ENCODE results near the gene B4GALNT4. TPM values are rescaled to one million over a fixed set of nuclear protein-coding genes. Genes with fewer than 3 reads are reported as not detected.
"Not testable (repeated sequence)": the region's sequence is repeated elsewhere in the genome, so short reads cannot be mapped to it uniquely, and the experiment has no call there.

The B4GALNT4 gene
- total and polyA plus RNA-seq, 4 donors, result 0.15 to 0.42 (median 0.42) TPM; not detected in 1

DNA sequence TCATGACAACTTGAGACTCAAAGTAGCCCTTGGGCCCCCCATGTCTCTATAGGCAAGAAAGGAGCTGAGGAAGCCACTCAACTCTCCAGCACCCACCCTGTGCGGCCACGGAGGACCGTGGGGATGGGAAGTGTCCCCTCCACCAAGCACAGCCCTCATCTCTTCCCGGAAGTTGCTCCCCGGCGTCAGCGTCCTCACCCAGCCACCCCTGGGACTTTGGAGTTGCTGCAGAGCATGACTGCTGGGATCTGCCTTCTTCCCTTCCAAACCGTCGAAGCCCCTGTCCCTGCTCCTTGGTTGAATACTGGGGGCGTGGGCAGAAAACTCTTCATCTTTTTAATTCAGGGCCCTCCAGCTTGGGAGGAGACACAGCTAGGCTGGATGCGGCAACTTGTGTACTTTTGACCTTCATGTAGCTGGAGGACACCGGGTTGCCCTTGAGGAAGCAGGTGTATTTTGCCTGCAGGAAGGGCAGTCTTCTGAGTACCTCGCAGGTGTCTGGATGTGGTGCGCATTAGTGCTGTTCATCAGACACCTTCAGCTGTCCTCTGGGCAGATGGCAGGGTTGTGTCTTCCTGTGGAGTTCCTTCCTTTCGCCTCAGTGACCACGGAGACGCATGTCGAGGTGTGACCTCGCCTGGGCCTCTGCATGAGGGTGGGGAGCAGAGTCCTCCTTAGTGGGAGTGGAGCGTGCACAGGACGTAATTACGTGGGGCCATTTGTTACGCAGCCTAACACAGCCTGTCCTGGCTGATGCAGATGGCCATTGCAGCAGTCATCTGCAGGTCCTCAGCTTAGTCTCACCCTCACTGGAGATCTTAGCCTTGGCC, 36.4 kb upstream of the B4GALNT4 start:
- no peak overlapping the region for H3K4me3 ChIP-seq (ENCODE audit: low read depth in 1 of 3, low read length in 3 of 3)
- DNase-seq (ENCODE audit: low spot score), result no peak
- WGBS, result 93% methylated on average over 23 of the region's 23 CpGs

DNA sequence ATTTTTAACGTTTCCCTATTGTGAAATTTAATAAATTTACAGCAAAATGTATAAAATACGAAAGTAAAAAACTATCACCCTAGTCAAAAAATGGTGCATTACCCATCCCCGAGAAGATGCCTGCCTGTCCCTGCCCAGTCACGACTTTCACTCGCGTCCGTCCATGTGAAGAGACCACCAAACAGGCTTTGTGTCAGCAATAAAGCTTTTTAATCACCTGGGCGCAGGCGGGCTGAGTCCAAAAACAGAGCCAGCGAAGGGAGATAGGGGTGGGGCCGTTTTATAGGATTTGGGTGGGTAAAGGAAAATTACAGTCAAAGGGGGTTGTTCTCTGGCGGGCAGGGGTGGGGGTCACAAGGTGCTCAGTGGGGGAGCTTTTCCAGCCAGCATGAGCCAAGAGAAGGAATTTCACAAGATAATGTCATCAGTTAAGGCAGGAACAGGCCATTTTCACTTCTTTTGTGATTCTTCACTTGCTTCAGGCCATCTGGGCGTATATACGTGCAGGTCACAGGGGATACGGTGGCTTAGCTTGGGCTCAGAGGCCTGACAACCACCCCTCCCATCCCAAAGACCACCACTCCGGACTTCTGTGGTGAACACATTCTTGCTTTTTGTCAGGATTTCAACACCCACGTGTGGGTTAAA, 35.6 kb upstream of the B4GALNT4 start:
- not testable (repeated sequence) for H3K4me3 ChIP-seq (ENCODE audit: low read depth in 1 of 3, low read length in 3 of 3); H3K36me3 ChIP-seq (ENCODE audit: control insufficient read depth in 4 of 4, insufficient read depth in 3 of 4, low read depth in 1 of 4, low read length in 3 of 4); H3K27ac ChIP-seq (ENCODE audit: low read depth in 1 of 2, low read length in 2 of 2); H3K9ac ChIP-seq (ENCODE audit: low read depth in 1 of 2, low read length in 2 of 2); H3K4me1 ChIP-seq (ENCODE audit: control insufficient read depth in 4 of 4, insufficient read depth in 4 of 4, low read length in 3 of 4); H3K9me3 ChIP-seq (ENCODE audit: control insufficient read depth in 4 of 4, low read length in 3 of 4); DNase-seq (ENCODE audit: low spot score); H3K27me3 ChIP-seq (ENCODE audit: control insufficient read depth in 4 of 4, insufficient read depth in 4 of 4, low read length in 3 of 4)
- 90% methylated on average over 17 of the region's 17 CpGs for WGBS

More for the DNA sequence above, 36.4 kb upstream of the B4GALNT4 start:
- Histone ChIP-seq H3K4me1 (ENCODE audit: control insufficient read depth in 4 of 4, insufficient read depth in 4 of 4, low read length in 3 of 4) (peaks cover 0 to 3% (median 1%) of the 10 kb centered on the region in 4 donors), H3K27me3 (ENCODE audit: control insufficient read depth in 4 of 4, insufficient read depth in 4 of 4, low read length in 3 of 4) (no peaks in the 10 kb centered on the region), H3K9ac (ENCODE audit: low read depth in 1 of 2, low read length in 2 of 2) (no peak overlapping the region), H3K36me3 (ENCODE audit: control insufficient read depth in 4 of 4, insufficient read depth in 3 of 4, low read depth in 1 of 4, low read length in 3 of 4) (no peaks in the 10 kb centered on the region), H3K9me3 (ENCODE audit: control insufficient read depth in 4 of 4, low read length in 3 of 4) (no peaks in the 10 kb centered on the region), H3K27ac (ENCODE audit: low read depth in 1 of 2, low read length in 2 of 2) (no peak overlapping the region)
- TF ChIP-seq HNF4A (conservative IDR thresholded peaks at IDR 0.05), result no peak
- TF ChIP-seq EGR1 (IDR thresholded peaks at IDR 0.05; ENCODE audit: low read depth in 2 of 2), result no peak
- TF ChIP-seq GABPA (IDR thresholded peaks at IDR 0.05 in 1 of 2, conservative IDR thresholded peaks at IDR 0.05 in 1 of 2), result no peak
- no peak for TF ChIP-seq FOXA2 (IDR thresholded peaks at IDR 0.05)
- TF ChIP-seq HNF4G (IDR thresholded peaks at IDR 0.05), result no peak
- TF ChIP-seq RAD21 (IDR thresholded peaks at IDR 0.05), result no peak
- TF ChIP-seq SP1 (IDR thresholded peaks at IDR 0.05), result no peak
- TF ChIP-seq ZBTB33 (IDR thresholded peaks at IDR 0.05), result no peak
- TF ChIP-seq RXRA (IDR thresholded peaks at IDR 0.05), result no peak
- TF ChIP-seq CTCF (IDR thresholded peaks at IDR 0.05; ENCODE audit: low read depth, low read length, missing input control), result no peak
- no peak for TF ChIP-seq MAX (IDR thresholded peaks at IDR 0.05)
- no peak for TF ChIP-seq TAF1 (conservative IDR thresholded peaks at IDR 0.05)
- TF ChIP-seq, protein P1, sequence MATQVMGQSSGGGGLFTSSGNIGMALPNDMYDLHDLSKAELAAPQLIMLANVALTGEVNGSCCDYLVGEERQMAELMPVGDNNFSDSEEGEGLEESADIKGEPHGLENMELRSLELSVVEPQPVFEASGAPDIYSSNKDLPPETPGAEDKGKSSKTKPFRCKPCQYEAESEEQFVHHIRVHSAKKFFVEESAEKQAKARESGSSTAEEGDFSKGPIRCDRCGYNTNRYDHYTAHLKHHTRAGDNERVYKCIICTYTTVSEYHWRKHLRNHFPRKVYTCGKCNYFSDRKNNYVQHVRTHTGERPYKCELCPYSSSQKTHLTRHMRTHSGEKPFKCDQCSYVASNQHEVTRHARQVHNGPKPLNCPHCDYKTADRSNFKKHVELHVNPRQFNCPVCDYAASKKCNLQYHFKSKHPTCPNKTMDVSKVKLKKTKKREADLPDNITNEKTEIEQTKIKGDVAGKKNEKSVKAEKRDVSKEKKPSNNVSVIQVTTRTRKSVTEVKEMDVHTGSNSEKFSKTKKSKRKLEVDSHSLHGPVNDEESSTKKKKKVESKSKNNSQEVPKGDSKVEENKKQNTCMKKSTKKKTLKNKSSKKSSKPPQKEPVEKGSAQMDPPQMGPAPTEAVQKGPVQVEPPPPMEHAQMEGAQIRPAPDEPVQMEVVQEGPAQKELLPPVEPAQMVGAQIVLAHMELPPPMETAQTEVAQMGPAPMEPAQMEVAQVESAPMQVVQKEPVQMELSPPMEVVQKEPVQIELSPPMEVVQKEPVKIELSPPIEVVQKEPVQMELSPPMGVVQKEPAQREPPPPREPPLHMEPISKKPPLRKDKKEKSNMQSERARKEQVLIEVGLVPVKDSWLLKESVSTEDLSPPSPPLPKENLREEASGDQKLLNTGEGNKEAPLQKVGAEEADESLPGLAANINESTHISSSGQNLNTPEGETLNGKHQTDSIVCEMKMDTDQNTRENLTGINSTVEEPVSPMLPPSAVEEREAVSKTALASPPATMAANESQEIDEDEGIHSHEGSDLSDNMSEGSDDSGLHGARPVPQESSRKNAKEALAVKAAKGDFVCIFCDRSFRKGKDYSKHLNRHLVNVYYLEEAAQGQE (IDR thresholded peaks at IDR 0.05), result no peak
- TF ChIP-seq JUND (IDR thresholded peaks at IDR 0.05), result no peak
- TF ChIP-seq, protein P2, sequence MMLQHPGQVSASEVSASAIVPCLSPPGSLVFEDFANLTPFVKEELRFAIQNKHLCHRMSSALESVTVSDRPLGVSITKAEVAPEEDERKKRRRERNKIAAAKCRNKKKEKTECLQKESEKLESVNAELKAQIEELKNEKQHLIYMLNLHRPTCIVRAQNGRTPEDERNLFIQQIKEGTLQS (IDR thresholded peaks at IDR 0.05), result no peak
- no peak for TF ChIP-seq FOXA1 (IDR thresholded peaks at IDR 0.05)
